ENCODE data around the gene EMSY.
"Not testable (repeated sequence)": the region's sequence is repeated elsewhere in the genome, so short reads cannot be mapped to it uniquely, and the experiment has no call there.

Gene EMSY, protein sequence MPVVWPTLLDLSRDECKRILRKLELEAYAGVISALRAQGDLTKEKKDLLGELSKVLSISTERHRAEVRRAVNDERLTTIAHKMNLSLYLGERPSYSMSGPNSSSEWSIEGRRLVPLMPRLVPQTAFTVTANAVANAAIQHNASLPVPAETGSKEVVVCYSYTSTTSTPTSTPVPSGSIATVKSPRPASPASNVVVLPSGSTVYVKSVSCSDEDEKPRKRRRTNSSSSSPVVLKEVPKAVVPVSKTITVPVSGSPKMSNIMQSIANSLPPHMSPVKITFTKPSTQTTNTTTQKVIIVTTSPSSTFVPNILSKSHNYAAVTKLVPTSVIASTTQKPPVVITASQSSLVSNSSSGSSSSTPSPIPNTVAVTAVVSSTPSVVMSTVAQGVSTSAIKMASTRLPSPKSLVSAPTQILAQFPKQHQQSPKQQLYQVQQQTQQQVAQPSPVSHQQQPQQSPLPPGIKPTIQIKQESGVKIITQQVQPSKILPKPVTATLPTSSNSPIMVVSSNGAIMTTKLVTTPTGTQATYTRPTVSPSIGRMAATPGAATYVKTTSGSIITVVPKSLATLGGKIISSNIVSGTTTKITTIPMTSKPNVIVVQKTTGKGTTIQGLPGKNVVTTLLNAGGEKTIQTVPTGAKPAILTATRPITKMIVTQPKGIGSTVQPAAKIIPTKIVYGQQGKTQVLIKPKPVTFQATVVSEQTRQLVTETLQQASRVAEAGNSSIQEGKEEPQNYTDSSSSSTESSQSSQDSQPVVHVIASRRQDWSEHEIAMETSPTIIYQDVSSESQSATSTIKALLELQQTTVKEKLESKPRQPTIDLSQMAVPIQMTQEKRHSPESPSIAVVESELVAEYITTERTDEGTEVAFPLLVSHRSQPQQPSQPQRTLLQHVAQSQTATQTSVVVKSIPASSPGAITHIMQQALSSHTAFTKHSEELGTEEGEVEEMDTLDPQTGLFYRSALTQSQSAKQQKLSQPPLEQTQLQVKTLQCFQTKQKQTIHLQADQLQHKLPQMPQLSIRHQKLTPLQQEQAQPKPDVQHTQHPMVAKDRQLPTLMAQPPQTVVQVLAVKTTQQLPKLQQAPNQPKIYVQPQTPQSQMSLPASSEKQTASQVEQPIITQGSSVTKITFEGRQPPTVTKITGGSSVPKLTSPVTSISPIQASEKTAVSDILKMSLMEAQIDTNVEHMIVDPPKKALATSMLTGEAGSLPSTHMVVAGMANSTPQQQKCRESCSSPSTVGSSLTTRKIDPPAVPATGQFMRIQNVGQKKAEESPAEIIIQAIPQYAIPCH (N-terminal part only)

DNA sequence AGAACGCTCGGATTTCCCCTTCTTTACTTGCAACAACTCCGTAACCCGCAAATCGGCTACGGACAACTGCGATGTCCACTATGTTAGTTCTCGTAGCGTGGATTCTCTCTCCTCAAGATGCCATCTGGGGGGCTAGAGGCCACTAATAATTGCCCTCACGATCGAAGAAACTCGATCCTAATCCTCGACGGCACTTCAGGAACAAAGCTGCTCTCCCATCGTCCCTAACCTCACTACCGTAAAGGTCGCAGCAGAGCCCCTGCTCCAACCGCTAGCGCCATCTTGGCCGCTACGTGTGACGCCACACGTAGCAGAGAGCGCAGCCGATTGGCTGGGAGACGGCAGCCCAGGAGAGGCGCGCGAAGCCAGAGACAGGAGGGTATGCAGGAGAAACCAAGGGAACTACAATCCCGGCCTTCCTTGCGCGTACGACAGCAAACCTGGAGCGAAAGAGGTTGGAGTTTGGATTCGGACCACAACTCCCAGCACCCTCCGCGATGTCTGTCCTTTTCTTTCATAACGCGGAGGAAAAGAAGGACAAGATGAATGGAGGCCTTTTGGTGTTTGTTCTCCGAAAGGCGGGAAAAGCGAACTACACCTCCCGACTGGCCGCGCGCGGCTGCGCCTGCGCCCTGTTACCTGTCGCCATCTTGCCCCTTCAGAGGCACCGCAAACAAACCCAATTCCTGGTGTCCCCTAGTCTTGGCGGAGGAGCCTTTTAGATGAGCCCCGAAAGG is at the start of gene EMSY:
EMSY (plus strand) TSS at position 635 of the 737 bp plus-strand sequence. CDS start 1,921 bp downstream, outside the sequence.
- peak; percentile 99 for FAIRE-seq

DNA sequence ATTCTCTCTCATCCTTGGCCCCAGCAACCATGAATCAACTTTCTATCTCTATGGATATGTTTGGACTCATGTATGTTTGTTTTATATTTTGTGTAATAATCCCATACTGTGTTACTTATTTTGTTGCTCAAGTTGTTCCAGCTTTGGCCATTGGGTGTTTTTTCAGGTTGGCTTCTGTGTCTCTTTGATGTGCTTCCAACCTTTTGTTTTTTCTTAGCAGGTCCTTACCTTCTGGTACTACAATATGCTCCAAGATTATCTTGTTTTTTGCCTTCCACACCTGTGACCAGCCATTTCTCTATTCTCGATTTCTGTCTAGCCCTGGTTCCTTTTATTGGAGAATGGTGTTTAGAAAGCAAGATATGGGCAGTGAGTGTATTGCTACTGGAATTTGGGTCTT is 49.5 kb upstream of the EMSY start:
- FAIRE-seq = no peak

DNA sequence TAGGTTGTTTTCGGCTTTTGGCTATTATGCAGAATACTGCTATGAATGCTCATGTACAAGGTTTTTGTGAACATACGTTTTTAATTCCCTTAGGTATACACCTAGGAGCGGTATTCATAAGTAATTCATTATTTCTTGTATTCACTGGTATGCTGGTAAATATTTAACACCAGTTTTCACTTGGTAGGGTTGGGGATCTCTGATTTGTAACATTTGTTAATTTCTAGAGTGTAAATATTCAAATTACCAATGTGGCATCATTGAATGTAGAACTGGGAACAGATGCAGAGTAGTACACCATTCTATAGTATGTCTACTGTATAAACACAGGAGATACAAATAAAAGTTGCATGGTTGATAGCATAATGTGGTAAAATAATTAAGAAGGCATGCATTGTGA is 47.4 kb upstream of the EMSY start:
- no peak for FAIRE-seq

DNA sequence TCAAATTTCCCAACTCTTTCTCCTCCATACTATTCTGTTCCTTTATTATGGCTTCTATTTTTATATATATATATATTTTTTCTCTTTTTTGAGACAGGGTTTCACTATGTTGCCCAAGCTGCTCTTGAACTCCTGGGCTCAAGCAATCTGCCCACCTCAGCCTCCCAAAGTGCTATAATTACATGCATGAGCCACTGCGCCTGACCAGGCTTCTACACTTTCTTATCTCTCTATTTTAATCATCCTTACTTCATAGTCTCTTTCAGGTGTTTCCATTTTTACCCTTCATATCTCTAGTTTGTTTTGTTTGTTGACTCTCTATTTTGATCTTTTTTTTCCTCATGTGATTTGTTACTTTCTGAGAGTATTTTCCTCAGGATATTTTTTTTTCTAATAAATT is 43.9 kb upstream of the EMSY start:
- no peak for FAIRE-seq

DNA sequence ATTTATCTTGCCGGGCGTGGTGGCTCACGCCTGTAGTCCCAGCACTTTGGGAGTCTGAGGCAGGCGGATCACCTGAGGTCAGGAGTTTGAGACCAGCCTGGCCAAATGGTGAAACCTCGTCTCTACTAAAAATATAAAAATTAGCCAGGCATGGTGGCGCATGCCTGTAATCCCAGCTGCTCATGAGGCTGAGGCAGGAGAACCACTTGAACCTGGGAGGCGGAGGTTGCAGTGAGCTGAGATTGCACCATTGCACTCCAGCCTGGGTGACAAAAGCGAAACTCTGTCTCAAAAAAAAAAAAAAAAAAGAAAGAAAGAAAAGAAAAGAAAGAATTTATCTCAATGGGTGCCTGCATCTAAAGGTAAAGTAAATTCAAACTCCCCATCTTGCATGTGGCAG is 43.3 kb upstream of the EMSY start:
- FAIRE-seq = not testable (repeated sequence)

DNA sequence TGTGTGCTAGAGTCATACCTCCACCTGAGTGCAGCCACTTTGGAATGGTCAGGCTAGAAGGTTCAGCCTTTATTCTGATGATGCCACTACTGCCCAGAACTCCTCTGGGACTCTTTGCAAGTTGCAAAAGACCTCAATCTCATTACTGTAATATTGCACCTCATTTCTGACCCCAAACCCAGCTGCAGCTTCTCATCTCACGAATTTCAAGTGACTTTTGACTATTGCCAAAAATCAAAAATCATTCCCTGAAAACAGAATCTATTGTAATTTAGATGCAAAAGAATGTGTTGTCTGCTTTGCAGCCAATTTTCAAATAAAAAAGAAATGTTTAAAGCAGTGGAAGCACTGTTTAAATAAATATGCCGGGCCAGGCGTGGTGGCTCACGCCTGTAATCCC is 38.5 kb upstream of the EMSY start:
- no peak for FAIRE-seq

DNA sequence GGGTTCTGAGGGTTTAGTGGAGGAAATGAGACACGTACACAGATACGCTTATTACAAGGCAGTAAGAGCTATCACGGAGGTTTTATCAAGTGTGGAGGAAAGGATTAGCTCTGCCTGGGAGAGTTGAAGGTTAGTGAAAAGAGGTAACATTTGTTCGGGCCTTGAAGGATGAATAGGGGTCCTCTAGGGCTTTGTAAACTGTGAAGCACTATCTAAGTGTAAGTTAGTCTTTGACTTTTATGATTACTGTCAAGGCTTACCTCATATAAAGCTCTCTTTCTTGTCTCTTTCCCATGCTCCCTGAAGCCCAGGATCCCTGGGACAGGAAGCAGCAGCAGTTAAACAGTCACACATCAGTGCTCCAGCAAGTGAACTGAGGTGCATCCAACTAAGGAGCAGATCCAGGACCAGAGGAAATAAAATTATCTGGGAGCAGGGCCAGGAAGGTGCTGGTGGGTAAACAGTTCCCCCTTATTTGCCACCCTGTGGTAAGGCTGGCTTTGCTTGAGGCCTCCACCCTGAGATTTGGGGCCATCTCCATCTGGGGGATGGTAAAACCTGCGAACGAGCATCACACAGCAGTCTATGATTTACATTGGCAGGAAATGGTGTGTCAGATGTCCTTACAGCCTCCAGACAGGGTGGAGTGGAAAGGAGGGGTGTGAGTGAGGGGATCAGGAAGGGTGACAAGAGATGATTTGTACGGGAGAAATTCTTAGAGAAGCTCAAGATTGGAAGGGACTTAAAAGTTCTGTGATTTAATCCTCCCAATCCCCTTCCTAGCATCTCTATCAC is 36.5 kb upstream of the EMSY start:
- FAIRE-seq = no peak

DNA sequence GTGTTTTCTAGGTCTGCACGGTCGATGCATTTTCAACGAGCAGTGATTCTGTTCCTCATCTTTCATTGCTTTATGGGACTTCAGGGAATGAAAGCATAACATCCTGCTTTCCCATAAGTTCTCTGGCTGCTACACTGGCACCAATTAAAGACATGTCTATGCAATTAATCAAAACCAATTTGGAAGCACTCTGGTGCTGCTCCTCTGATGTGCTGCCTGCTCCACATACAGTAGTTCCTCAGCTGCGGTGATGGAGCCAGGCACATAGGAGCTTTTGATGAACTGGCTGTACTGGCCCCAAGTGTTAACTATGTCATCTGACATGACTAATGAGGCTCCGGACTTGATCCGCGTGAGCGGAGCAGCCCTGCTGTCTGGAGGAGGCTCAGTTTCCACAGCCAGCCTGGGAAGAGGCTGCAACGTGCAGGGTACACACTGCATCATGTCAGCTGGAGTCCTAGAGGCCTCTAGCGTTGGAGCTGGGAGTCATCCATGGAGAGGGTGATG is 33.9 kb upstream of the EMSY start:
- FAIRE-seq = no peak

DNA sequence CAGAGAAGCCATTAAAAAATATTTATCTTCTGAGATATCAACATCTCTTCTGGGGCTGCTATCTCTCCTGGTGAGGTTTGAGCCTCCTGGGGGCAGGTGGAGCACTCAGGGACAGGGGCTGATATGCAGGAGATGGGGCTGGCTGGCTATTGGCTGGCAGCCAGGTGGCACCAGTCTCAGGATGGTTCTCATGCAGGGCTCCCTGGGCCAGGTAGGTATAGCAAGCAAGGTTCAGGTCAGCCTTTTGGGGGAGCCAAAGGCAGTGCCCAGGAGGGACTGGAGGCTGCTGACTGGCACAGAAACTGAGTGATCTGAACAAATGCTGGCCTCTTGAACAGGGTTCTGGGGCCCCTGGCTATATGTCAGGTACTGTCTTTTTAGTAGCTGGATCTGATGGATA is 29.7 kb upstream of the EMSY start:
- FAIRE-seq = no peak

DNA sequence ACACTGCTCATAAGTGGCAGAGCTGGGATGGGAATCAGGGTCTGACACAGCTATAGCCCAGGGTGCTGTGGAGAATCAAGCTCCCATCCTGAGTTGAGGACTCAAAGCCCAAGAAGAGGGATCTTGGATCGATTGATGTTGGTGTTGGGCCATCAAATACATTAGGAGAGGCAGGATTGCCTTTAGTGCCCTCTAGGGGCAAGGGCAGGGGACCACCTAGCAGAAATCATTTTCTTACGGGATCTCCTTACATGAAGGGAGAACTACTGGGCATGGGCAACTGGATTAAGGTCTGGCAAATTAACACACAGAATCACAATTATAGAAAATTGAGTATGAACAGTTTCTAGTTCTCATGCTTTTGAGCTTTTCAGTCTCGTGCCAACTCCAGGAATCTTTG is 24.9 kb upstream of the EMSY start:
- FAIRE-seq = no peak

DNA sequence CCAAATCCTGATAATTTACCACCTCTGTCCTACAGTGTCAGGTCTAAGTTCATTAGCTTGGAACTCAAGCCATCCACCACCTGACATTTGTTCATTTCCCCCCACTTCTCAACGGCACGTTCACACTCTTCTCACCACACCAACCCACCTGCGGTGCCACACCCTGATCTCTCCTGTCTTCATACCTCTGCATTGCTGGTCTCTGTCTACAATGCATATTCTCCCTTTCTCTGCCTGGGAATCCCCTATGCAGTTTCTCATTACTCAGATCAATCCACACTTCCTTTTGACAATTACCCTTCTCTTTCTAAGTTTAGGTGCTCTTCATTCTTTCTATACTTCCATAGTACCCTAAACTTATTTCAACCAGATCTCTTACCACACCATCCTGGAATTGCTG is 20.4 kb upstream of the EMSY start:
- no peak for FAIRE-seq

DNA sequence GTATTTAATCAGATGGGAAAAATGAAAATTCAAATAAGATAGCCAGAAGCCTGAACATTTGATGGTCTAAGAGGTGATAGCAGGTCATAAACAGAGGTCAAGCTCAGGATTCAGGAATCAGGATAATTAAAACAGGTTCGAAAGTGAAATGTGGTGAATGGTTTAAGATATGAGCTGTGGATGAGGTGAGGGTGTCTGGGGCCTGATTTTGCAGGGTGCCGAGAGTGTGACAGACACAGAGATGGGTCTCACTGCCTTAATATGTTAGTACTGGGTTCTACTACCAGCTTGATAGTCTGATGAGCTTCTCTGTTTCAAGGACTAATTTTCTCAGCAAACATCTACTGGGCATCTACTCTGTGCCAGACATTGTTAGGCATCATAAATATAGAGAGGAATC is 19.9 kb upstream of the EMSY start:
- FAIRE-seq = no peak

DNA sequence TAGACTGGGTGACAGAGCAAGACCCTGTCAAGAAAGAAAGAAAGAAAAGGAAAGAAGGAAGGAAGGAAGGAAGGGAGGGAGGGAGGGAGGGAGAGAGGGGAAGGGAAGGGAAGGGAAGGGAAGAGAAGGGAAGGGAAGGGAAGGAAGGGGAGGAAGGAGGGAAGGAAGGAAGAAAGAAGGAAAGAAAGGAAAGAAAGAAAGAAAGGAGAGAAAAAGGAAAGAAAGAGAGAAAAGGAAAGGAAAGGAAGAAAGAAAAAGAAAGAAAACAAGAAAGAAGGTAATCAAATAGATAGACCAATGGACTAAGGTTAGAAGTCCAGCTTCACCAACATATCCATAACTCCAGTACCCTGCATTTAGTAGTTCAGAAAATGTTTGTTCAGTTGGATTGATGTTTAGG is 18.2 kb upstream of the EMSY start:
- FAIRE-seq = no peak

DNA sequence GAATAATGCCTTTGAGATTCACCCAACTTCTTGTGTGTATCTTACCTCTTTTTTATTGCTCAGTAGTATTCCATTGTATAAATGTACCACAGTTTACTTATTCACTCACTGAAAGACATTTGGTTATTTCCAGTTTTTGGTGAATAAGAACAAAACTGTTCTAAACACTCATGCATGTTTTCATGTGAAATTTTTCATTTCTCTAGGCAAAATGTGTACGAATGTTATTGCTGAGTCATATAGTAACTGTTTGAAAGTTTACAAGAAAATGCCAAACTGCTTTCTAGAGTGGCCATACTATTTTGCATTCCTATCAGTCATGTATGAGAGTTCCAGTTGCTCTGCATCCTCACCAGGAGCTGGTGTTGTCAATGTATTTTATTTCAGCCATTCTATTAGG is 8.8 kb upstream of the EMSY start:
- FAIRE-seq = no peak

DNA sequence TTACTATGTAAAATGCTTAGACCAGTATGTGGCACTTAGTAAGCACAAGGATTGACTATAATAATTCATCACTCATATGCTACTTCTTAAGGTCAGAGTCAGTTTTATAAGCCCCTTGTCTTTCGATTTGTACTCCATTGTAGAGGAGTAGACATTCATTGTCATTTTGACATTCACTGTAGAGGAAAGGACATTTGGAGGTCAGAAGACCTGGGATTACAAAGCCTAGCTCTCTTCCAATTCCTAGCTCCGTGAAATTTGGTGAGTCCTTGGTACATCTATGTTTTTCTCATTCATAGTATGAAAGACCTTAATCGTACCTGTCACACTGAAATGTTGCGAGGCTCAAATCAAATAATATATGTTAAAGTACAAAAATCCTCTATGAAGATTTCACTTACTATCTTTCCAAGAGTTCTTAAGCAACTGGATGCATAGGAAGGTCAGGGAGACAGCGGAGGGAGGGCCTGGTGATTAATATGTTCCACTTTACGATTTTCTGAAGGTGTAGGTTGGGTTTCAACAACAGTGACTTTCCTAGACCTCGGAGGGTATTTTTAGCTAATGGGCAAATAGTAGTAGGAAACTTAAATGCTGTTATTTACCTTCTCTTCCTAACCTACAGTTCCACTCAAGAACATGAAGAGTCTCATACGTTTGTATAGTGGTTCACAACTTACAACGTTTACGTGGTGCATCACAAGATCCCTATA is 1.4 kb upstream of the EMSY start:
- no peak for FAIRE-seq

DNA sequence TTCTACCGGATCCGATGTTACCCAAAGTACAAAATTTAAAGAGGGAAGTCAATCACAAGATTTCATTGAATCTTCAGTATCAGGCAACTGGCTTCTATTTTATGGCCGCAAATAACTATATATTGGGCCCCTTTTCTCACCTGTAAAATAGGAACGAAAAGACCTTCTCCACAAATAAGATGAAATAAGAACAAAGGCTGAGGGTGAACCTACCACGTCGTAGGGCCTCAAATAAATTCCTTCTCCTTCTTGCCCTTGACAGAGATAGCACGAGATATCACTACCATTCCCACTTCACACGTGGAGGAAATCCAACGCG is 794 bp upstream of the EMSY start:
- no peak for FAIRE-seq

DNA sequence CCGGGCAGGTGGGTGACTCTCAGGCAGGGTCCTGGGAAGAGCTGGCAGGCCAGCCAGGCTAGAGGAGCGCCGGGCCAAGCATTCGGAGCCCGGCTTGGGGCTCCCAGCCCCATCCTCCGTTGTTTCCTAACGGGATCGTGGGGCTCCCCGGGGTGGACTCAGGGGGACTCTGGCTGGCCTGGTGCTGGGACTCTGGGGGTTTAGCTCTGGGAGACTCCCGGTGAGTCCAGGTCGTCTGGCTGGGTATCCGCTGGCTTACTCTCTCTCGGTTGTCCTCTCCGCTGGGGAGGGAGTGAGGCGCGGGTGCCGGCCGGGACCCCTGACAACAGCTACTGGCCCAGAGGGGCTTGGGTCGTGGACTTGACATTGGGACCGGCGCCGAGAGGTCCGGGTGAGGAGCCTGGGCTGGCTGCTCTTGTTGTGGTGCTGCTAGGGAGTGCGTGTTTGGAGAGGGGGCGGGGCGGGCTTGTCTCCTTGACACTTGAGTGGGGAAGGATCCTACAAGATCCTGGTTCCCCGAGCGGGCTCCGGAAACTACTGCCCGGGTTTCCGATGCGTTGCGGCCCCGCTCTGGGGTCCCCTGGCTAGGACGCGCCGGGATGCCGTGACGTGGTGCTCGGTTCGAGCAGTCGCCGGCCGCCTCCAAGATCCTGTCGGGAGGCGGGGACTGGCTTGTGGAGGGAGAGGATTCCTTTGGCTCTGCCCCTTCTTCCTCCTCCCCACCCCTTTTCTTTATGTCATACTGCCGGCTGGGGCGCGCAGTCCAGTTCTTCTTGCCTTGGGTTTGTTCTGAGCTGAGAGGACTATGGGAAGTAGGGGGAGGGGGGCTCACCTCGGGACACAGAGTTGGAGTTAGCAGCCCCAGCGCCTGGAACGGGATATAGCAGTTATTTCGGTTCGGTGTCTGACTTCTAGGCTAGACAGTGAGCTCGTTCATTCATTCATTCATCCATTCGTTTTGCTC is 585 bp downstream of the EMSY start:
- FAIRE-seq = no peak

DNA sequence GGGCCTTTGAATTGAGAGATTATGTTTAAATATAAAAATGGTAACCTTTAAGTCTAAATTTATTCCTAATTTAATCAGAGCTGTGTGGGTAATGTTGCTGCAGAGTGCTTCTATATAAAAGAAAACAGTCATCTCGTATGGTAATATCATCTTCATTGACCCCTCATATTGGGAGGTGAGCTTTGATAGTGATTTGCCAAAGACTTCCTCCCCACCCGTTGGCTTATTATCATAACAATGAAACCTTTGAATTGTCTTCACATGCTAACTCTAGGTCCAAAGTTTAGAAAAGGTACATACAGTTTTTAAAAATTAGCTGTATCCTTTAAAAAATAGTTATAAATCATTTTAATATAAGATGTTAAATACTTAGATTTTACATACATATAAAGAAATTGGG is 3.7 kb downstream of the EMSY start:
- no peak for FAIRE-seq

DNA sequence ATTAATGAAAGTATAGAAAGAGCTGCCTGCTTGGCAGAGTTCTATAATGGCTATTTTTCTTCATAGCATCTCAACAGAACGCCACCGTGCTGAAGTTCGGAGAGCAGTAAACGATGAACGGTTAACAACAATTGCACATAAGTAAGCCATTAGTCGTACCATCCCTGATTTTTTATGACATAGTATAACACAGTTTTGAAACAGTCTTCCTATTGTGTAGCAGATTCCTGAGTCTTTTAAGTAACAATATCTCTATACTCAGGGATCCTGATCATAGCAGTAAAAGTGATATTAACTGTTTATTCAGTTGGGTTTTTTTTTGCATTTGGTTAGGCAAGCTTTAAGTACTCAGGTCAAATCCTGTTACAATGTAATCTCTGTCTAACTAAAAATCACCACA is 8.4 kb downstream of the EMSY start:
- no peak for FAIRE-seq

DNA sequence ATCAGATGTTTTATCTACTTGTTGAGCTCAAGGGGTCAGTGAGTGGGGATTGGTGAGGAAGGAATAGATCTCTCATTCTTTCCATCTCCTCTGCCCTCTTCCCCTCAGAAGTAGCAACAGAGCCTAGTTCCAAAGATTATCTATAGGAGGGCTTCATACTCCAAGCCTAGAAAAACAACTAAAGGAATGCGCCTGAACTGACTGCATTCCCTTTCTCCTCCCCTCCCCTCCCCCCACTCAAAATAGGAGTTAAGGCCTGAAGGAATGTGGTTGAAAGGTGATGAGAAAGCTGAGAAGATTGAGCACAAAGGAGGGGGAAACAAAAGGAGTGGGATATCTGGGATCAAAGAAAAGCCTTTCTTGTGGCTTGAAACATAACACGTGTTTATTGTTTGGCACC is 10.5 kb downstream of the EMSY start:
- FAIRE-seq = no peak
